Esophagus muscularis mucosa (tissue), 4 donors: Measurements from ENCODE around the gene ANKRD39.

ENCODE experiments used
- EP300 ChIP-seq: sonication (generic); formaldehyde crosslinking; IDR thresholded peaks from one replicate; pipeline ENCODE4 v1.6.1; 2017; ENCODE audit warnings: antibody characterized with exemption
- POLR2AphosphoS5 ChIP-seq, 2 donors: sonication (generic); formaldehyde crosslinking; IDR thresholded peaks; one replicate each; pipeline ENCODE4 v1.6.1; 2017; ENCODE audit warnings: antibody characterized with exemption in 2 of 2
- TF ChIP-seq, protein P1 (sequence below), 3 experiments: fragments of 200-600 bp in 2 of 3; fragments of 450-650 bp in 1 of 3; sonication (generic) in 2 of 3; IDR thresholded peaks; one replicate each; pipeline ENCODE4 v1.5.1; 2017 to 2019; ENCODE audit warnings: antibody characterized with exemption in 3 of 3, mild to moderate bottlenecking in 2 of 3, moderate library complexity in 1 of 3

DNA sequence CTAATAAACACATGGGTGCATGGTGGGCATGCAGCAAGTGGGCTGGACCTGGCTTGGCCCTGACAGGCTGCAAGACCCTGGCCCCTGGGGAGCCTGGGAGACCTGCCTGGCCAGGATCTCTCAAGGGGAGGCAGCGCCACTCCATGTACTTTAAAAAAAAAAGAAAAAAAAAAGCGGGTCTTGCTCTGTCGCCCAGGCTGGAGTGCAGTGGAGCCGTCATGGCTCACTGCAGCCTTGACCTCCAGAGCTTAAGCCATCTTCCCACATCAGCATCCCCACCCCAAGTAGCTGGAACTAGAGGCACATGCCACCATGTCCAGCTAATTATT is 41.6 kb upstream of the ANKRD39 start:
- TF ChIP-seq, protein P1, sequence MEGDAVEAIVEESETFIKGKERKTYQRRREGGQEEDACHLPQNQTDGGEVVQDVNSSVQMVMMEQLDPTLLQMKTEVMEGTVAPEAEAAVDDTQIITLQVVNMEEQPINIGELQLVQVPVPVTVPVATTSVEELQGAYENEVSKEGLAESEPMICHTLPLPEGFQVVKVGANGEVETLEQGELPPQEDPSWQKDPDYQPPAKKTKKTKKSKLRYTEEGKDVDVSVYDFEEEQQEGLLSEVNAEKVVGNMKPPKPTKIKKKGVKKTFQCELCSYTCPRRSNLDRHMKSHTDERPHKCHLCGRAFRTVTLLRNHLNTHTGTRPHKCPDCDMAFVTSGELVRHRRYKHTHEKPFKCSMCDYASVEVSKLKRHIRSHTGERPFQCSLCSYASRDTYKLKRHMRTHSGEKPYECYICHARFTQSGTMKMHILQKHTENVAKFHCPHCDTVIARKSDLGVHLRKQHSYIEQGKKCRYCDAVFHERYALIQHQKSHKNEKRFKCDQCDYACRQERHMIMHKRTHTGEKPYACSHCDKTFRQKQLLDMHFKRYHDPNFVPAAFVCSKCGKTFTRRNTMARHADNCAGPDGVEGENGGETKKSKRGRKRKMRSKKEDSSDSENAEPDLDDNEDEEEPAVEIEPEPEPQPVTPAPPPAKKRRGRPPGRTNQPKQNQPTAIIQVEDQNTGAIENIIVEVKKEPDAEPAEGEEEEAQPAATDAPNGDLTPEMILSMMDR (IDR thresholded peaks at IDR 0.05): no peak
- no peak for TF ChIP-seq POLR2AphosphoS5 (IDR thresholded peaks at IDR 0.05)
- TF ChIP-seq EP300: no peak
